Glutamatergic neuron (in vitro differentiated cells): ENCODE measurements around the gene BTN1A1. TPM values are rescaled to one million over a fixed set of nuclear protein-coding genes. Genes with fewer than 3 reads are reported as not detected.

ENCODE experiments used
- DNase-seq: peaks from one replicate; pipeline ENCODE4 v3.0.0; 2022
- H3K27ac Mint-ChIP-seq: one replicate; pipeline ENCODE4 v1.8.0; 2020; ENCODE audit warnings: mild to moderate bottlenecking, mixed read lengths, inconsistent platforms; ENCODE audit not compliant: unreplicated experiment
- H3K27me3 Mint-ChIP-seq: one replicate; pipeline ENCODE4 v1.8.0; 2020; ENCODE audit warnings: mild to moderate bottlenecking, moderate library complexity, mixed read lengths, inconsistent platforms; ENCODE audit not compliant: unreplicated experiment
- H3K36me3 Mint-ChIP-seq: one replicate; pipeline ENCODE4 v1.8.0; 2020; ENCODE audit warnings: mild to moderate bottlenecking, mixed read lengths, inconsistent platforms; ENCODE audit not compliant: unreplicated experiment
- H3K4me1 Mint-ChIP-seq: one replicate; pipeline ENCODE4 v1.8.0; 2020; ENCODE audit warnings: mild to moderate bottlenecking, low read depth, mixed read lengths, inconsistent platforms; ENCODE audit not compliant: unreplicated experiment
- H3K4me3 Mint-ChIP-seq: one replicate; pipeline ENCODE4 v1.8.0; 2020; ENCODE audit warnings: mild to moderate bottlenecking, mixed read lengths, inconsistent platforms; ENCODE audit not compliant: unreplicated experiment
- H3K9me3 Mint-ChIP-seq: one replicate; pipeline ENCODE4 v1.8.0; 2020; ENCODE audit warnings: mild to moderate bottlenecking, moderate library complexity, mixed read lengths, inconsistent platforms; ENCODE audit not compliant: unreplicated experiment
- CTCF ChIP-seq: fragments of 200-600 bp; sonication (generic); IDR thresholded peaks from one replicate; pipeline ENCODE4 v1.5.0; 2021; ENCODE audit not compliant: partially characterized antibody, unreplicated experiment
- long read RNA-seq: library from polyadenylated mRNA; unstranded; transcript quantifications from one replicate; pipeline ENCODE4 v2.0.0, GENCODE V29; 2020; ENCODE audit not compliant: unreplicated experiment
- total RNA-seq: library from RNA; stranded (reverse); fragmentation: NEBNext Ultra II Directional; extraction: Animal tissue kit (Norgen Biotek cat#: 25700); gene quantifications from one replicate; pipeline ENCODE4 v1.2.1, GENCODE V29; 2021; ENCODE audit not compliant: unreplicated experiment

BTN1A1 gene, protein sequence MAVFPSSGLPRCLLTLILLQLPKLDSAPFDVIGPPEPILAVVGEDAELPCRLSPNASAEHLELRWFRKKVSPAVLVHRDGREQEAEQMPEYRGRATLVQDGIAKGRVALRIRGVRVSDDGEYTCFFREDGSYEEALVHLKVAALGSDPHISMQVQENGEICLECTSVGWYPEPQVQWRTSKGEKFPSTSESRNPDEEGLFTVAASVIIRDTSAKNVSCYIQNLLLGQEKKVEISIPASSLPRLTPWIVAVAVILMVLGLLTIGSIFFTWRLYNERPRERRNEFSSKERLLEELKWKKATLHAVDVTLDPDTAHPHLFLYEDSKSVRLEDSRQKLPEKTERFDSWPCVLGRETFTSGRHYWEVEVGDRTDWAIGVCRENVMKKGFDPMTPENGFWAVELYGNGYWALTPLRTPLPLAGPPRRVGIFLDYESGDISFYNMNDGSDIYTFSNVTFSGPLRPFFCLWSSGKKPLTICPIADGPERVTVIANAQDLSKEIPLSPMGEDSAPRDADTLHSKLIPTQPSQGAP
- total RNA-seq = not detected
- long read RNA-seq = 0 reads

DNA sequence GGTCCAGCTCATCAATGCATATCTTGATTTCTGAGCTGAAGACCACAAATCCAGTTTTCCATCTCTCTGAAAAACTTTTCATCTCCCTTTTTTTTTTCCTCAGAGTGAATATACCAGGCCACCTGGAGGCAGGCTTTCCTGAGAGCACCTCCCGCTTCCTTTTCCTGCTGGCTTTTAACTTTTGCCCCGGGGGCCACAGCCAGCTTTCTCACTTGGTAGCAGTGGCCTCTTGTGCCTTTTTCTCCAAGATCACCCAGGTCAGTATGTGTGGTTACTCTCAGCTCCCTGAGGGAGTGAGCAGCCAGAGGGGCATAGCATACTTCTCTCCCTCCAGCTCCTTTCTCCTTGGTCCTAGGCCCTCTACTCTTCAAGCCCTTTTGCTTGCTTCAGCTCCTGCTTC is at the start of gene BTN1A1:
Gene BTN1A1 (plus strand): TSS at position 202 of the 400 bp plus-strand sequence. CDS start 984 bp downstream, outside the sequence.
- no peak for DNase-seq
- no peak for TF ChIP-seq CTCF
- peaks cover 2% of the 10 kb centered on the region for H3K4me1 Mint-ChIP-seq
- H3K9me3 Mint-ChIP-seq = no peaks in the 10 kb centered on the region
- no peak within 1 kb of the TSS for H3K27ac Mint-ChIP-seq
- H3K36me3 Mint-ChIP-seq = no peaks in the 10 kb centered on the region
- H3K27me3 Mint-ChIP-seq = peaks cover 13% of the 10 kb centered on the region
- H3K4me3 Mint-ChIP-seq = peak within 1 kb of the TSS; percentile 78

DNA sequence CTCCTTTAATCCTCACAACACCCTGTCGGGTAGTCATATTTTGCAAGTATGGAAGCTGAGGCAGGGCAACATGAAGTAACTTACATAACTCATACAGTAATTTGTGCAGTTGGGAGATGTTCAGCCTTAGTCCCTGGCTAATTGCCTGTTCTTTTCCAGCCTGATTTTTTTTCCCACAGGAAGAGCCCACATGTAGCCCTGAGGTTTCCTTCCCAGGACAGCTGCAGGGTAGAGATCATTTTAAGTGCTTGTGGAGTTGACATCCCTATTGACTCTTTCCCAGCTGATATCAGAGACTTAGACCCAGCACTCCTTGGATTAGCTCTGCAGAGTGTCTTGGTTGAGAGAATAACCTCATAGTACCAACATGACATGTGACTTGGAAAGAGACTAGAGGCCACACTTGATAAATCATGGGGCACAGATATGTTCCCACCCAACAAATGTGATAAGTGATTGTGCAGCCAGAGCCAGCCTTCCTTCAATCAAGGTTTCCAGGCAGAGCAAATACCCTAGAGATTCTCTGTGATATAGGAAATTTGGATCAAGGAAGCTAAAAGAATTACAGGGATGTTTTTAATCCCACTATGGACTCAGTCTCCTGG is 47.4 kb upstream of the BTN1A1 start:
- Mint-ChIP-seq H3K9me3 (peaks cover 1% of the 10 kb centered on the region), H3K36me3 (no peaks in the 10 kb centered on the region), H3K4me3 (no peak overlapping the region), H3K27ac (no peak overlapping the region), H3K4me1 (peaks cover 9% of the 10 kb centered on the region), H3K27me3 (peaks cover 7% of the 10 kb centered on the region)
- no peak for DNase-seq
- no peak for TF ChIP-seq CTCF

DNA sequence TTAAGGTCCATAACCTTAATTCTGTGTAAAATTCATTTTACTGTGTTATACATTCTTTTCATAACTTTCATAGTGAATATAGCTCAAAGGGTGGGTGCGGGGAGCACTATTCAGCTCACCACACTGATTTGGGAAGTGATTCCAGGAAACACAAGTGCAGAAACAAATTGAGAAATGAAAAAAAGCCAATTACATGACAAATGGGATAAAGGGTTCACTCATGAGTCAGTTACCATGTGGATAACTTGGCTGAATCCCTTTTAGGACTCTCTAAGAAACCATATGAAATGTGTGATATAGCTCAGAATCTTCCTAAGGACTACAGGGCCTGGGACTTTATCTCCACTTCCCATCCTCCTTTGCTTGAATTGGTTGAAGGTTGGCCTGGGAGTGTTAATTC is 45.5 kb upstream of the BTN1A1 start:
- Mint-ChIP-seq H3K9me3 (peaks cover 1% of the 10 kb centered on the region), H3K36me3 (peaks cover 4% of the 10 kb centered on the region), H3K4me3 (no peak overlapping the region), H3K27ac (no peak overlapping the region), H3K27me3 (peaks cover 10% of the 10 kb centered on the region), H3K4me1 (peaks cover 18% of the 10 kb centered on the region)
- no peak for DNase-seq
- no peak for TF ChIP-seq CTCF

DNA sequence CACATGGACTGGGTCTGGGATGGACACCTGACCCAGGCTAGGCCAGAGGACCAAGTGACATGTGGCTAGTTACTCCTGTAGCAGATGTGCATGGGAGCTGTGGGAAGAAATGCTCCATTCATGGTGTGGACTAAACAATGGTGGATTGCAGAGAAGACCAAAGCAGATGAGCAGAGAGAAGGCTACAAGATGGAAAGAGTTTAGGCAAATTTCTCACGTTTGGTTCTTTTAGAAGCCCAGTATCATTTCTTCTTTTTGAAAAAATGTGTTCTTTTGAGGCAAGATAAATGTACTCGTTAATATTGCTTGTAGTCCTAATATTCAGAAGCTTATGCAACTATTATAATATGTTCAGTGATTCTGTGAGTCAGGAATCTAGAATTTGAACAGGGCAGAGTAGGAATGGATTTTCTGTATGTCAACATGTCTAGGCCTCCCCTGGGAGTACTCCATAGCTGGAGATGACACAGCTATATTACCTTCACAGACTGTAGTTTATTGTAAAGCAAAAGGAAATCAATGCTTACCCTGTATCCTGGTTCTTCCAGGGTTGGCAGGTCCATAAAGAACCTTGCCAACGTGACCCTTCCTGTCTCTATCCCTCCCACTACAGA is 44.6 kb upstream of the BTN1A1 start:
- Mint-ChIP-seq H3K4me1 (peaks cover 23% of the 10 kb centered on the region), H3K9me3 (peaks cover 1% of the 10 kb centered on the region), H3K27ac (no peak overlapping the region), H3K36me3 (peaks cover 4% of the 10 kb centered on the region), H3K4me3 (no peak overlapping the region), H3K27me3 (peaks cover 7% of the 10 kb centered on the region)
- no peak for TF ChIP-seq CTCF
- DNase-seq = no peak
